ENCODE measurements around the gene IL7R.

IL7R gene

GRCh38 chr5:35920890-35921289 lies 64.2 kb downstream of the IL7R start:
- no peak for DNase-seq

- no peak for DNase-seq
Measured at GRCh38 chr5:35921930-35922329, 65.2 kb downstream of the IL7R start.

- DNase-seq, result no peak
Measured at GRCh38 chr5:35922468-35922867, 65.8 kb downstream of the IL7R start.

GRCh38 chr5:35924122-35924949 lies 67.6 kb downstream of the IL7R start:
- DNase-seq, result peak; percentile 25

GRCh38 chr5:35924950-35925722 lies 68.4 kb downstream of the IL7R start:
- peak; percentile 86 for DNase-seq

- DNase-seq, result peak; percentile 77
Measured at GRCh38 chr5:35926389-35927051, 69.8 kb downstream of the IL7R start.
